ENCODE measurements around the gene C19orf47. TPM values are rescaled to one million over a fixed set of nuclear protein-coding genes. Genes with fewer than 3 reads are reported as not detected.

Gene C19orf47
- total RNA-seq, 3 donors from 2014 or later (not counting 1 experiment from before 2014, with no cell fraction given), result 15.2 to 20.2 (median 16.1) TPM

DNA sequence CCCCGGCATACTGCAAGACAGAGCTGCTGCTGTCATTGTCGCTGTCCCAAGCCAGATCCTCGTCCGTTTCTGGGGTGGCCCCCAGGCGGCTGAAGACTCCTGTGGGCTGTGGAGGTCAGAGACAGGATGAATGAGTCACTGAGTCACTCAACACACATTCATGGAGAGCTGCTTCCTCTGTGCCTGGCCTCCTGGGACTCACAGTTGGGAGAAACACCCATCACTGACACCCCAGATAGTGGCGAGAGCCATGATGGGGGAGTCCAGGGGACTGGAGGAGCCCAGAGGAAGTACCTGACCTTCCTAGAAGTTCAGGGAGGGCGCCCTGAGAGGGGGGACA, 26.0 kb downstream of the C19orf47 start:
- H3K36me3 ChIP-seq (ENCODE audit: control insufficient read depth, insufficient read depth, low read length), result peaks cover 55% of the 10 kb centered on the region
- no peak overlapping the region for H3K27ac ChIP-seq (ENCODE audit: low read length)
- WGBS (ENCODE audit: insufficient coverage), result 95% methylated on average over 7 of the region's 7 CpGs
- Mint-ChIP-seq H3K4me1 (no peaks in the 10 kb centered on the region), H3K27me3 (ENCODE audit: low read depth in 2 of 2) (no peaks in the 10 kb centered on the region), H3K36me3 (no peaks in the 10 kb centered on the region), H3K27ac (no peak overlapping the region), H3K9me3 (no peaks in the 10 kb centered on the region), H3K4me3 (no peak overlapping the region)
- no peaks in the 10 kb centered on the region for H3K4me1 ChIP-seq (ENCODE audit: control insufficient read depth, insufficient read depth, low read length)
- DNase-seq, result no peak
- intact Hi-C loops (cut with micrococcal nuclease), result no loop called here
- no peaks in the 10 kb centered on the region for H3K27me3 ChIP-seq (ENCODE audit: control insufficient read depth, insufficient read depth, low read length)
- TF ChIP-seq, protein P1, sequence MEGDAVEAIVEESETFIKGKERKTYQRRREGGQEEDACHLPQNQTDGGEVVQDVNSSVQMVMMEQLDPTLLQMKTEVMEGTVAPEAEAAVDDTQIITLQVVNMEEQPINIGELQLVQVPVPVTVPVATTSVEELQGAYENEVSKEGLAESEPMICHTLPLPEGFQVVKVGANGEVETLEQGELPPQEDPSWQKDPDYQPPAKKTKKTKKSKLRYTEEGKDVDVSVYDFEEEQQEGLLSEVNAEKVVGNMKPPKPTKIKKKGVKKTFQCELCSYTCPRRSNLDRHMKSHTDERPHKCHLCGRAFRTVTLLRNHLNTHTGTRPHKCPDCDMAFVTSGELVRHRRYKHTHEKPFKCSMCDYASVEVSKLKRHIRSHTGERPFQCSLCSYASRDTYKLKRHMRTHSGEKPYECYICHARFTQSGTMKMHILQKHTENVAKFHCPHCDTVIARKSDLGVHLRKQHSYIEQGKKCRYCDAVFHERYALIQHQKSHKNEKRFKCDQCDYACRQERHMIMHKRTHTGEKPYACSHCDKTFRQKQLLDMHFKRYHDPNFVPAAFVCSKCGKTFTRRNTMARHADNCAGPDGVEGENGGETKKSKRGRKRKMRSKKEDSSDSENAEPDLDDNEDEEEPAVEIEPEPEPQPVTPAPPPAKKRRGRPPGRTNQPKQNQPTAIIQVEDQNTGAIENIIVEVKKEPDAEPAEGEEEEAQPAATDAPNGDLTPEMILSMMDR (IDR thresholded peaks at IDR 0.05), result no peak
- no peak for ATAC-seq
- no peak overlapping the region for H3K4me3 ChIP-seq (ENCODE audit: low read length)
- H3K9me3 ChIP-seq (ENCODE audit: control insufficient read depth, insufficient read depth, low read length), result no peaks in the 10 kb centered on the region

DNA sequence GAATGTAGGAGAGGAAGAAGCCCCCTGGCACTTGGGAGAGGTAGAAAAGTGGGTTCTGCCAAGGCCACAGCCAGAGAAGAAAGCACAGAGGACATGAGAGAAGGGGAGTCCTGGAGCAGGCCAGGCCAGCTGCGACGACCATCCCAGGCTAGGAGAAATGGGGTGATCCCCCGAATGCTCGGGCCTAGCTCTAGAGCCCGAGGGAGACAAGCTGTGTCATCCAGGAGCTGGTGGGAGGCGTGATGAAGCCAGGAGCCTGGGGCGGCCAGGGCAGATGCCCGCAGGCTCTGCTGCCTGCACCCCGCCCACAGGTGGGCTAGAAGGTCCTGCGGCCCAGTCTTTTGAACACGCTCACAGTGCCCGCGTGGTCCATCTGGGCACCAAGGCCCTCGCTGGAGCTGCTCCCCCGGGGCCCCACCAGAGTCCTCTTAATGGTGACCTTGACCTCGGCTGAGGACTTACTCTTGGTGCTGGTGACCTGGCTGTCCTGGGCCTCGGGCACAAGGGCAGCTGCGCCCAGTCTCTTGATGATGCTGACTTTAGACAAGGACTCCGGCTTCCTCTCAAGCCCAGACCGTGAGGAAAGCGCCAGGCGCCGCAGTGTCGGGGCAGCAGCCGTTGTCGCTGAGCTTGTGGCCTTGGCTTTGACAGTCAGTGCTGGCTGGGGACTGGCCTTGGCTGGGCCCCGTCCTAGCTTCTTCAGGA, 26.5 kb downstream of the C19orf47 start:
- H3K36me3 Mint-ChIP-seq, result no peaks in the 10 kb centered on the region
- whole genome bisulfite sequencing (ENCODE audit: insufficient coverage), result 97% methylated on average over 27 of the region's 27 CpGs
- intact Hi-C loops (cut with micrococcal nuclease), result no loop called here
- no peaks in the 10 kb centered on the region for H3K27me3 Mint-ChIP-seq (ENCODE audit: low read depth in 2 of 2)
- Histone ChIP-seq H3K27ac (ENCODE audit: low read length) (no peak overlapping the region), H3K4me1 (ENCODE audit: control insufficient read depth, insufficient read depth, low read length) (no peaks in the 10 kb centered on the region), H3K27me3 (ENCODE audit: control insufficient read depth, insufficient read depth, low read length) (no peaks in the 10 kb centered on the region), H3K4me3 (ENCODE audit: low read length) (no peak overlapping the region), H3K9me3 (ENCODE audit: control insufficient read depth, insufficient read depth, low read length) (no peaks in the 10 kb centered on the region), H3K36me3 (ENCODE audit: control insufficient read depth, insufficient read depth, low read length) (peaks cover 55% of the 10 kb centered on the region)
- no peak overlapping the region for H3K4me3 Mint-ChIP-seq
- ATAC-seq, result no peak
- no peaks in the 10 kb centered on the region for H3K4me1 Mint-ChIP-seq
- no peaks in the 10 kb centered on the region for H3K9me3 Mint-ChIP-seq
- DNase-seq, result no peak
- no peak overlapping the region for H3K27ac Mint-ChIP-seq
- TF ChIP-seq, protein P1 (IDR thresholded peaks at IDR 0.05), result no peak

DNA sequence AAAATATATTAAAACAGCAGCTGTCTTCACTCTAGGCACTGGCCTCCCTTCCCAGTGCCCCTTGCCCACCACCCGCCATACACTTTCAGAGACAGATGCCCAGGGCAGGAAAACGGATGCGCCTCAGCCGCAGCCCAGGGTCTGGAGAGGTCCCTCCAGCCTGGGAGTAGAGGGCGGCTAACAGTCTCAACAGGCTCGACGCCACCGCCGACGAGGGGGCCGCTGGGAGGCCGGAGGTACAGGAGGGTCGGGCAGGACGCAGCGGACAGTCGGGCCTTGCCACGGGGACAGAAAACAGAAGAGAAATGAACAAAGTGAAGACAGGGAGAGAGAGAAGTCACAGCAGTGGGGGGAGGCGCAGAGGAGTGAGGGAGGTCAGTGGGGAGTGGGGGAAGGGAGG, 27.1 kb downstream of the C19orf47 start:
- no peak overlapping the region for H3K4me3 ChIP-seq (ENCODE audit: low read length)
- intact Hi-C loops (cut with micrococcal nuclease), result no loop called here
- H3K27me3 ChIP-seq (ENCODE audit: control insufficient read depth, insufficient read depth, low read length), result no peaks in the 10 kb centered on the region
- Mint-ChIP-seq H3K27me3 (ENCODE audit: low read depth in 2 of 2) (no peaks in the 10 kb centered on the region), H3K9me3 (no peaks in the 10 kb centered on the region), H3K4me3 (no peak overlapping the region), H3K27ac (no peak overlapping the region), H3K36me3 (no peaks in the 10 kb centered on the region), H3K4me1 (no peaks in the 10 kb centered on the region)
- WGBS (ENCODE audit: insufficient coverage), result 95% methylated on average over 18 of the region's 18 CpGs
- no peaks in the 10 kb centered on the region for H3K9me3 ChIP-seq (ENCODE audit: control insufficient read depth, insufficient read depth, low read length)
- H3K27ac ChIP-seq (ENCODE audit: low read length), result no peak overlapping the region
- no peaks in the 10 kb centered on the region for H3K4me1 ChIP-seq (ENCODE audit: control insufficient read depth, insufficient read depth, low read length)
- H3K36me3 ChIP-seq (ENCODE audit: control insufficient read depth, insufficient read depth, low read length), result peaks cover 48% of the 10 kb centered on the region
- DNase-seq, result no peak
- ATAC-seq, result no peak
- TF ChIP-seq, protein P1 (IDR thresholded peaks at IDR 0.05), result no peak

DNA sequence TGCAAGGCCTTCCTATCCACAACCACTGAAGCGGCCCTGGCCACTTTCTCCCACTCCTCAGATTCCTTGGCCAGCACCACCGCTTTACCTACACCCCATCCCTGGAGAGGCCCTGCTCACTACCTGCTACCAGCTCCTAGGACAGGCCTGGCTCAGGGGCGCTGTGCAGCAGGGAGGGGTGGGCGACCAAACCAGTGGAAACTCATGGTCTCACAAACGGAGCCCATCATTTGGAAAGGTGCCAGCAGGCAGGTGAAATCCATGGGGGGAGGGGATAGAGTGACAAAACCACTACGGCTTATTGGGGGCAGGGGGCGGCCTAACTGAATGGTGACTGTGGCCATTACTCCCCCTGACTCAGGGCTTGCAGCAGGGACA, 27.6 kb downstream of the C19orf47 start:
- WGBS (ENCODE audit: insufficient coverage), result 93% methylated on average over 7 of the region's 7 CpGs

More for the DNA sequence above, 27.6 kb downstream of the C19orf47 start:
- Mint-ChIP-seq H3K27me3 (ENCODE audit: low read depth in 2 of 2) (no peaks in the 10 kb centered on the region), H3K4me3 (no peak overlapping the region), H3K9me3 (no peaks in the 10 kb centered on the region), H3K36me3 (no peaks in the 10 kb centered on the region), H3K4me1 (no peaks in the 10 kb centered on the region), H3K27ac (no peak overlapping the region)
- ATAC-seq, result no peak
- H3K9me3 ChIP-seq (ENCODE audit: control insufficient read depth, insufficient read depth, low read length), result no peaks in the 10 kb centered on the region
- TF ChIP-seq, protein P1 (IDR thresholded peaks at IDR 0.05), result no peak
- H3K27me3 ChIP-seq (ENCODE audit: control insufficient read depth, insufficient read depth, low read length), result no peaks in the 10 kb centered on the region
- intact Hi-C loops (cut with micrococcal nuclease), result no loop called here
- H3K36me3 ChIP-seq (ENCODE audit: control insufficient read depth, insufficient read depth, low read length), result peaks cover 43% of the 10 kb centered on the region
- H3K27ac ChIP-seq (ENCODE audit: low read length), result no peak overlapping the region
- no peaks in the 10 kb centered on the region for H3K4me1 ChIP-seq (ENCODE audit: control insufficient read depth, insufficient read depth, low read length)
- no peak overlapping the region for H3K4me3 ChIP-seq (ENCODE audit: low read length)
- DNase-seq, result no peak
